Lower leg skin (tissue), 3 donors: ENCODE data around the gene AKR1C1.
"Not testable (repeated sequence)": the region's sequence is repeated elsewhere in the genome, so short reads cannot be mapped to it uniquely, and the experiment has no call there.

ENCODE experiments used
- CTCF ChIP-seq, 3 donors: fragments of 450-650 bp; IDR thresholded peaks; one replicate each; pipeline ENCODE4 v1.5.1; 2016; ENCODE audit warnings: antibody characterized with exemption in 3 of 3, mild to moderate bottlenecking in 3 of 3, moderate library complexity in 2 of 3
- POLR2A ChIP-seq, 2 donors: fragments of 450-650 bp; IDR thresholded peaks; one replicate each; pipeline ENCODE4 v1.6.1; 2016 to 2017; ENCODE audit warnings: antibody characterized with exemption in 2 of 2, mild to moderate bottlenecking in 1 of 2, moderate library complexity in 1 of 2

- not testable (repeated sequence) for TF ChIP-seq CTCF, POLR2A (IDR thresholded peaks at IDR 0.05)
Measured at GRCh38 chr10:5004501-5004900, 41.3 kb downstream of the AKR1C1 start.
